HCT116 (cell line): Measurements from ENCODE around the gene KPNA1. TPM values are rescaled to one million over a fixed set of nuclear protein-coding genes. Genes with fewer than 3 reads are reported as not detected.

Experiments used
- ATAC-seq: fragments of 200-7000 bp; cut with Tn5 transposase; 2 replicates; pipeline ENCODE4 v1.9.1; 2020; ENCODE audit warnings: mild to moderate bottlenecking, moderate library complexity
- BruUV-seq: library from RNA; stranded (reverse); fragments of 400-500 nt; replicated peaks from 2 replicates; lab custom pipeline; 2021; lab: Mats Ljungman, UMichigan
- CTCF ChIA-PET: fragments of 300-600 bp; sonication (Branson Sonifier 250); formaldehyde crosslinking; loops from one replicate; lab custom pipeline; 2021; ENCODE audit warnings: antibody characterized with exemption; lab: Charles Lee
- POLR2A ChIA-PET: fragments of 300-600, 350-600 bp; sonication (Branson Sonifier 250); formaldehyde crosslinking; loops from one replicate; lab custom pipeline; 2021; ENCODE audit warnings: antibody characterized with exemption; lab: Charles Lee
- RAD21 ChIA-PET, 2 experiments: fragments of 300-600 bp; sonication (Branson Sonifier 250); formaldehyde crosslinking; loops; one replicate each; lab custom pipeline; 2023; ENCODE audit warnings: low total read pairs in 2 of 2; ENCODE audit not compliant: uncharacterized antibody in 2 of 2, unreplicated experiment in 2 of 2, low non-redundant PET in 1 of 2; lab: Charles Lee
- DNase-seq: peaks from one replicate; pipeline ENCODE4 v3.0.0-alpha.2; 2010; ENCODE audit warnings: low read depth, low spot score
- H2AFZ ChIP-seq: fragments of 200-600 bp; shearing (Covaris generic), sonication (generic); 2 replicates; pipeline ENCODE4 v1.6.1; 2017; ENCODE audit warnings: low read depth, mixed run types, mixed read lengths, antibody characterized with exemption, low read length; ENCODE audit not compliant: poor library complexity, severe bottlenecking
- H3K27ac ChIP-seq: 2 replicates; pipeline ENCODE4 v1.5.1; 2012; ENCODE audit warnings: low read depth, low read length
- H3K27me3 ChIP-seq: fragments of 200-600 bp; sonication (generic); 2 replicates; pipeline ENCODE4 v1.6.1; 2016; ENCODE audit warnings: mixed run types, low read length, mixed read lengths; ENCODE audit not compliant: insufficient read depth
- H3K36me3 ChIP-seq, 2 experiments: fragments of 200-500 bp in 1 of 2; fragments of 200-600 bp in 1 of 2; sonication (Bioruptor generic) in 1 of 2; sonication (generic) in 1 of 2; 2 replicates each; pipeline versions ENCODE4 v1.5.1 to v1.6.1; 2014 to 2016; ENCODE audit warnings: low read length in 2 of 2, inconsistent platforms in 1 of 2, mixed read lengths in 1 of 2, mixed run types in 1 of 2; ENCODE audit not compliant: insufficient read depth in 2 of 2, control insufficient read depth in 1 of 2
- H3K4me1 ChIP-seq, 2 experiments: fragments of 200-600 bp in 1 of 2; sonication (generic) in 1 of 2; 2 replicates each; pipeline versions ENCODE4 v1.5.1 to v1.6.1; 2012 to 2017; ENCODE audit warnings: low read length in 2 of 2, inconsistent platforms in 1 of 2, mild to moderate bottlenecking in 1 of 2, mixed read lengths in 1 of 2, mixed run types in 1 of 2, moderate library complexity in 1 of 2; ENCODE audit not compliant: insufficient read depth in 2 of 2, control insufficient read depth in 1 of 2
- H3K4me2 ChIP-seq: fragments of 200-600 bp; sonication (generic); 2 replicates; pipeline ENCODE4 v1.6.1; 2017; ENCODE audit warnings: mixed run types, low read length, mixed read lengths
- H3K4me3 ChIP-seq, 2 experiments: fragments of 200-600 bp in 1 of 2; sonication (generic) in 1 of 2; replicated peaks in 1 of 2; 2 replicates each; pipeline ENCODE4 v1.5.1; 2011 to 2016; ENCODE audit warnings: low read length in 2 of 2, control low read depth in 1 of 2, low read depth in 1 of 2, mild to moderate bottlenecking in 1 of 2, mixed read lengths in 1 of 2, mixed run types in 1 of 2
- H3K79me2 ChIP-seq: fragments of 200-600 bp; sonication (generic); 2 replicates; pipeline ENCODE4 v1.6.1; 2017; ENCODE audit warnings: mild to moderate bottlenecking, mixed run types, low read length, moderate library complexity, mixed read lengths; ENCODE audit not compliant: insufficient read depth
- H3K9ac ChIP-seq: fragments of 200-600 bp; sonication (generic); 2 replicates; pipeline ENCODE4 v1.6.1; 2016; ENCODE audit warnings: low read length, mixed read lengths
- H3K9me2 ChIP-seq: fragments of 200-600 bp; sonication (generic), shearing (Covaris generic); 2 replicates; pipeline ENCODE4 v1.6.1; 2017; ENCODE audit warnings: mixed run types, mild to moderate bottlenecking, moderate library complexity; ENCODE audit not compliant: insufficient read depth
- H3K9me3 ChIP-seq, 2 experiments: fragments of 200-500 bp in 1 of 2; fragments of 200-600 bp in 1 of 2; sonication (Bioruptor generic) in 1 of 2; sonication (generic) in 1 of 2; 2 replicates each; pipeline ENCODE4 v1.6.1; 2014 to 2017; ENCODE audit warnings: low read length in 2 of 2, mixed read lengths in 2 of 2, inconsistent platforms in 1 of 2, low read depth in 1 of 2, mild to moderate bottlenecking in 1 of 2, mixed run types in 1 of 2, moderate library complexity in 1 of 2; ENCODE audit not compliant: control insufficient read depth in 1 of 2, insufficient read depth in 1 of 2
- H4K20me1 ChIP-seq: fragments of 200-600 bp; sonication (generic), shearing (Covaris generic); 2 replicates; pipeline ENCODE4 v1.6.1; 2017; ENCODE audit warnings: mixed run types, mild to moderate bottlenecking, moderate library complexity; ENCODE audit not compliant: insufficient read depth
- EZH2 ChIP-seq: fragments of 200-600 bp; sonication (generic); IDR thresholded peaks from 2 replicates; pipeline ENCODE4 v1.6.1; 2017; ENCODE audit warnings: antibody characterized with exemption, mixed run types
- SRF ChIP-seq: IDR thresholded peaks from 2 replicates; pipeline ENCODE4 v1.6.1; 2012; ENCODE audit warnings: low read depth
- intact Hi-C: fragments of 100-400 bp; cut with micrococcal nuclease; formaldehyde crosslinking; loops from 2 replicates; pipeline ENCODE4 v1.10.0; 2022
- total RNA-seq: library from RNA; stranded (reverse); gene quantifications from one replicate; pipeline ENCODE4 v1.2.1, GENCODE V29; 2021; ENCODE audit not compliant: unreplicated experiment
- TF ChIP-seq, protein P1 (sequence below): IDR thresholded peaks from 2 replicates; pipeline ENCODE4 v1.6.1; 2011; ENCODE audit warnings: mild to moderate bottlenecking, low read length, moderate library complexity; ENCODE audit not compliant: insufficient replicate concordance; ENCODE audit errors: extremely low read depth
- TF ChIP-seq, protein P2 (sequence below): IDR thresholded peaks from 2 replicates; pipeline ENCODE4 v1.6.1; 2012; ENCODE audit warnings: low read depth

The KPNA1 gene
- total RNA-seq, 1 experiment from 2014 or later = 73.4 TPM

DNA sequence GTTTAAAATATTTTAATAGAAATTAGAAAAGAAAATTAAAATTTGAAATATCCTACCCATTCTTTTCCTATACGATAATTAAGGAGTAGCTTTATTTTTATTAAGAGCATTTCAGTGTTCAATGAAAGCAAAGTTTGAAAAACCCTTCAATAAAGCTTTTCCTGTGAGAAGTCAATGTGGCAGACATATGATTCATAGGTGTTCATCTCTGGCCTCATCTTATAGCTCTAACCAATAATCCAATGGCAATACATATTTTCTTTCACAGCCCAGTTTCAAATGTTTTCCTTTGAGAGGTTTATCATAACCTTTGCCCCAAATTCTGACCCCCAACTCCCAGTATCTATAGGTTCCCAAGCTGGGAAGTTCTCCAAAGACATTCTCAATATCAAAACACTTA lies 8.3 kb downstream of the KPNA1 start:
- H3K9me3 ChIP-seq = no peaks in the 10 kb centered on the region
- peaks cover 31% of the 10 kb centered on the region; the same call in 1 of the 2 replicates for H4K20me1 ChIP-seq
- ATAC-seq (no peak), DNase-seq (no peak)
- peaks cover 100% of the 10 kb centered on the region for H3K79me2 ChIP-seq
- TF ChIP-seq, protein P1, sequence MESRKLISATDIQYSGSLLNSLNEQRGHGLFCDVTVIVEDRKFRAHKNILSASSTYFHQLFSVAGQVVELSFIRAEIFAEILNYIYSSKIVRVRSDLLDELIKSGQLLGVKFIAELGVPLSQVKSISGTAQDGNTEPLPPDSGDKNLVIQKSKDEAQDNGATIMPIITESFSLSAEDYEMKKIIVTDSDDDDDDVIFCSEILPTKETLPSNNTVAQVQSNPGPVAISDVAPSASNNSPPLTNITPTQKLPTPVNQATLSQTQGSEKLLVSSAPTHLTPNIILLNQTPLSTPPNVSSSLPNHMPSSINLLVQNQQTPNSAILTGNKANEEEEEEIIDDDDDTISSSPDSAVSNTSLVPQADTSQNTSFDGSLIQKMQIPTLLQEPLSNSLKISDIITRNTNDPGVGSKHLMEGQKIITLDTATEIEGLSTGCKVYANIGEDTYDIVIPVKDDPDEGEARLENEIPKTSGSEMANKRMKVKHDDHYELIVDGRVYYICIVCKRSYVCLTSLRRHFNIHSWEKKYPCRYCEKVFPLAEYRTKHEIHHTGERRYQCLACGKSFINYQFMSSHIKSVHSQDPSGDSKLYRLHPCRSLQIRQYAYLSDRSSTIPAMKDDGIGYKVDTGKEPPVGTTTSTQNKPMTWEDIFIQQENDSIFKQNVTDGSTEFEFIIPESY = no peak
- TF ChIP-seq SRF = no peak
- no peak for TF ChIP-seq EZH2
- TF ChIP-seq, protein P2, sequence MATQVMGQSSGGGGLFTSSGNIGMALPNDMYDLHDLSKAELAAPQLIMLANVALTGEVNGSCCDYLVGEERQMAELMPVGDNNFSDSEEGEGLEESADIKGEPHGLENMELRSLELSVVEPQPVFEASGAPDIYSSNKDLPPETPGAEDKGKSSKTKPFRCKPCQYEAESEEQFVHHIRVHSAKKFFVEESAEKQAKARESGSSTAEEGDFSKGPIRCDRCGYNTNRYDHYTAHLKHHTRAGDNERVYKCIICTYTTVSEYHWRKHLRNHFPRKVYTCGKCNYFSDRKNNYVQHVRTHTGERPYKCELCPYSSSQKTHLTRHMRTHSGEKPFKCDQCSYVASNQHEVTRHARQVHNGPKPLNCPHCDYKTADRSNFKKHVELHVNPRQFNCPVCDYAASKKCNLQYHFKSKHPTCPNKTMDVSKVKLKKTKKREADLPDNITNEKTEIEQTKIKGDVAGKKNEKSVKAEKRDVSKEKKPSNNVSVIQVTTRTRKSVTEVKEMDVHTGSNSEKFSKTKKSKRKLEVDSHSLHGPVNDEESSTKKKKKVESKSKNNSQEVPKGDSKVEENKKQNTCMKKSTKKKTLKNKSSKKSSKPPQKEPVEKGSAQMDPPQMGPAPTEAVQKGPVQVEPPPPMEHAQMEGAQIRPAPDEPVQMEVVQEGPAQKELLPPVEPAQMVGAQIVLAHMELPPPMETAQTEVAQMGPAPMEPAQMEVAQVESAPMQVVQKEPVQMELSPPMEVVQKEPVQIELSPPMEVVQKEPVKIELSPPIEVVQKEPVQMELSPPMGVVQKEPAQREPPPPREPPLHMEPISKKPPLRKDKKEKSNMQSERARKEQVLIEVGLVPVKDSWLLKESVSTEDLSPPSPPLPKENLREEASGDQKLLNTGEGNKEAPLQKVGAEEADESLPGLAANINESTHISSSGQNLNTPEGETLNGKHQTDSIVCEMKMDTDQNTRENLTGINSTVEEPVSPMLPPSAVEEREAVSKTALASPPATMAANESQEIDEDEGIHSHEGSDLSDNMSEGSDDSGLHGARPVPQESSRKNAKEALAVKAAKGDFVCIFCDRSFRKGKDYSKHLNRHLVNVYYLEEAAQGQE = no peak
- peaks cover 0 to 3% of the 10 kb centered on the region in 2 experiments; a peak in 1 of 4 replicates for H3K4me1 ChIP-seq
- RAD21 ChIA-PET = no interaction called here
- H3K27me3 ChIP-seq = no peaks in the 10 kb centered on the region
- no peak overlapping the region for H2AFZ ChIP-seq
- CTCF ChIA-PET = no interaction called here
- H3K36me3 ChIP-seq = no peaks in the 10 kb centered on the region
- POLR2A ChIA-PET = no interaction called here
- H3K9me2 ChIP-seq = no peaks in the 10 kb centered on the region
- intact Hi-C loops = no loop called here
- no peak overlapping the region for H3K27ac ChIP-seq
- no peak overlapping the region for H3K4me3 ChIP-seq
- BruUV-seq = no TSS peak
- H3K9ac ChIP-seq = no peak overlapping the region
- no peak overlapping the region for H3K4me2 ChIP-seq
